Fibroblast of lung (primary cell): Measurements from ENCODE around the gene DNAJB1. TPM values are rescaled to one million over a fixed set of nuclear protein-coding genes. Genes with fewer than 3 reads are reported as not detected.

Source experiments
- DNase-seq, 2 donors: peaks; one replicate each; pipeline versions ENCODE4 v3.0.0 to v3.0.0-alpha.2; 2010; ENCODE audit warnings: low read depth in 2 of 2
- H2AFZ ChIP-seq: 2 replicates; pipeline ENCODE4 v1.5.1; 2012; ENCODE audit warnings: low read length, control low read depth, inconsistent platforms
- H3K27ac ChIP-seq: 2 replicates; pipeline ENCODE4 v1.5.1; 2011; ENCODE audit warnings: low read length, control low read depth; ENCODE audit not compliant: insufficient read depth
- H3K27me3 ChIP-seq: 2 replicates; pipeline ENCODE4 v1.5.1; 2011; ENCODE audit warnings: mild to moderate bottlenecking, low read length; ENCODE audit not compliant: control insufficient read depth, insufficient read depth
- H3K36me3 ChIP-seq: 2 replicates; pipeline ENCODE4 v1.5.1; 2011; ENCODE audit warnings: low read length; ENCODE audit not compliant: control insufficient read depth, insufficient read depth
- H3K4me1 ChIP-seq: 2 replicates; pipeline ENCODE4 v1.5.1; 2011; ENCODE audit warnings: low read length; ENCODE audit not compliant: control insufficient read depth, insufficient read depth; ENCODE audit errors: extremely low read depth
- H3K4me2 ChIP-seq: 2 replicates; pipeline ENCODE4 v1.5.1; 2011; ENCODE audit warnings: low read length, control low read depth; ENCODE audit not compliant: insufficient read depth; ENCODE audit errors: extremely low read depth
- H3K4me3 ChIP-seq, 4 experiments: fragments of 200-600 bp in 1 of 4; sonication (generic) in 1 of 4; replicated peaks in 1 of 4; 2 replicates each; pipeline ENCODE4 v1.5.1; 2011 to 2016; ENCODE audit warnings: low read length in 4 of 4, low read depth in 3 of 4, mild to moderate bottlenecking in 3 of 4, control low read depth in 2 of 4, inconsistent platforms in 1 of 4, mixed read lengths in 1 of 4; ENCODE audit not compliant: insufficient read depth in 1 of 4; ENCODE audit errors: control extremely low read depth in 1 of 4
- H3K79me2 ChIP-seq: 2 replicates; pipeline ENCODE4 v1.5.1; 2012; ENCODE audit warnings: mild to moderate bottlenecking, low read length, inconsistent platforms; ENCODE audit not compliant: control insufficient read depth, insufficient read depth
- H3K9ac ChIP-seq: 2 replicates; pipeline ENCODE4 v1.5.1; 2011; ENCODE audit warnings: mild to moderate bottlenecking, low read length, control low read depth; ENCODE audit not compliant: insufficient read depth
- H3K9me3 ChIP-seq: 2 replicates; pipeline ENCODE4 v1.5.1; 2012; ENCODE audit warnings: low read depth, low read length; ENCODE audit not compliant: control insufficient read depth, insufficient read depth
- H4K20me1 ChIP-seq: 2 replicates; pipeline ENCODE4 v1.5.1; 2011; ENCODE audit warnings: low read length; ENCODE audit not compliant: control insufficient read depth, insufficient read depth; ENCODE audit errors: extremely low read depth
- EZH2 ChIP-seq: IDR thresholded peaks from 2 replicates; pipeline ENCODE4 v1.5.1; 2012; ENCODE audit warnings: low read length, control low read depth, mild to moderate bottlenecking; ENCODE audit errors: missing control alignments
- polyA plus RNA-seq, 2 donors: library from polyadenylated mRNA; depleted of rRNA in 1 of 2; stranded (reverse) in 1 of 2; unstranded in 1 of 2; fragments of >200 nt; gene quantifications; 2 replicates each; pipeline ENCODE4 v1.2.1, GENCODE V29; 2011 to 2012; ENCODE audit warnings: missing spikeins in 1 of 2
- total RNA-seq: library from RNA; depleted of rRNA; stranded (reverse); fragments of >200 nt; gene quantifications from 2 replicates; pipeline ENCODE4 v1.2.1, GENCODE V29; 2014
- TF ChIP-seq, protein P1 (sequence below), 2 donors: IDR thresholded peaks in 1 of 2; conservative IDR thresholded peaks in 1 of 2; 1 replicate in 1 of 2; 2 replicates in 1 of 2; pipeline ENCODE4 v1.5.1; 2011 to 2012; ENCODE audit warnings: low read length in 2 of 2, control low read depth in 1 of 2, inconsistent platforms in 1 of 2, low read depth in 1 of 2, mild to moderate bottlenecking in 1 of 2

DNAJB1 gene
- total and polyA plus RNA-seq, 2 donors (not counting 1 experiment from before 2014, with no cell fraction given): 87.3 to 87.7 TPM

- Histone ChIP-seq H3K79me2 (no peaks in the 10 kb centered on the region), H3K4me3 (no peak overlapping the region), H3K4me1 (peaks cover 19% of the 10 kb centered on the region), H2AFZ (no peak overlapping the region), H3K4me2 (no peak overlapping the region), H3K9ac (no peak overlapping the region), H3K27me3 (no peaks in the 10 kb centered on the region), H4K20me1 (no peaks in the 10 kb centered on the region), H3K9me3 (no peaks in the 10 kb centered on the region), H3K27ac (no peak overlapping the region), H3K36me3 (peaks cover 19% of the 10 kb centered on the region)
- no peak for DNase-seq
- TF ChIP-seq, protein P1, sequence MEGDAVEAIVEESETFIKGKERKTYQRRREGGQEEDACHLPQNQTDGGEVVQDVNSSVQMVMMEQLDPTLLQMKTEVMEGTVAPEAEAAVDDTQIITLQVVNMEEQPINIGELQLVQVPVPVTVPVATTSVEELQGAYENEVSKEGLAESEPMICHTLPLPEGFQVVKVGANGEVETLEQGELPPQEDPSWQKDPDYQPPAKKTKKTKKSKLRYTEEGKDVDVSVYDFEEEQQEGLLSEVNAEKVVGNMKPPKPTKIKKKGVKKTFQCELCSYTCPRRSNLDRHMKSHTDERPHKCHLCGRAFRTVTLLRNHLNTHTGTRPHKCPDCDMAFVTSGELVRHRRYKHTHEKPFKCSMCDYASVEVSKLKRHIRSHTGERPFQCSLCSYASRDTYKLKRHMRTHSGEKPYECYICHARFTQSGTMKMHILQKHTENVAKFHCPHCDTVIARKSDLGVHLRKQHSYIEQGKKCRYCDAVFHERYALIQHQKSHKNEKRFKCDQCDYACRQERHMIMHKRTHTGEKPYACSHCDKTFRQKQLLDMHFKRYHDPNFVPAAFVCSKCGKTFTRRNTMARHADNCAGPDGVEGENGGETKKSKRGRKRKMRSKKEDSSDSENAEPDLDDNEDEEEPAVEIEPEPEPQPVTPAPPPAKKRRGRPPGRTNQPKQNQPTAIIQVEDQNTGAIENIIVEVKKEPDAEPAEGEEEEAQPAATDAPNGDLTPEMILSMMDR (conservative IDR thresholded peaks at IDR 0.05 in 1 of 2, IDR thresholded peaks at IDR 0.05 in 1 of 2; ENCODE audit: low read depth in 1 of 2, low read length in 2 of 2): no peak
- no peak for TF ChIP-seq EZH2
These were observed 38.8 kb downstream of the DNAJB1 start for GRCh38 chr19:14479309-14479974.

DNA sequence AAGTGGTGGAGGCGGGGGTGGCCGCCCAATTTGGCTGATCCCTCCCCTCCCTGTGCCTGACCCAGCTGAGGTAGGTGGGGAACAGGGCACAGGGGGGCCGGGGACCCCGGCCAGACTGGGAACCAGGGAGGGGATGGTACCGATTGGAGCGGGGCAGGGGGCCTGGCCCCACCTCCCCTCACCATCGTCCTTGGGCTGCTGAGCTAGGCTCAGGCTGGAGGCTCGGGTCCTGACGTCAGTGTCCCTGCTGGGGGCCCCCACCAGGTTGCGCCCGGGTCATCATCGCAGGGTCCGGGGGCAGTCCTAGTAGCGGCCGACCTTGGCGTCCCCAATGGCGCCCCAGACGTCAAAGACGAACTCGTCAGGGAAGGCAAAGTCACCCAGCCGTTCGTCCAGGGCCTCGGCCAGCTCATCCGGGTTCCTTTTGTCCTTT is 40.1 kb downstream of the DNAJB1 start:
- Histone ChIP-seq H3K36me3 (peaks cover 21% of the 10 kb centered on the region), H3K4me2 (no peak overlapping the region)

GRCh38 chr19:14477418-14478112 is 40.6 kb downstream of the DNAJB1 start:
- Histone ChIP-seq H2AFZ (no peak overlapping the region), H3K27ac (no peak overlapping the region), H3K4me1 (peaks cover 19% of the 10 kb centered on the region), H3K9me3 (no peaks in the 10 kb centered on the region), H3K79me2 (no peaks in the 10 kb centered on the region), H3K4me2 (no peak overlapping the region), H3K9ac (no peak overlapping the region), H3K27me3 (no peaks in the 10 kb centered on the region), H4K20me1 (no peaks in the 10 kb centered on the region), H3K36me3 (peaks cover 22% of the 10 kb centered on the region), H3K4me3 (no peak overlapping the region)
- TF ChIP-seq, protein P1 (conservative IDR thresholded peaks at IDR 0.05 in 1 of 2, IDR thresholded peaks at IDR 0.05 in 1 of 2; ENCODE audit: low read depth in 1 of 2, low read length in 2 of 2): no peak
- no peak for TF ChIP-seq EZH2
- DNase-seq: peak; percentile 47 to 73

More for the DNA sequence above, 40.1 kb downstream of the DNAJB1 start:
- Histone ChIP-seq H3K4me1 (peaks cover 19% of the 10 kb centered on the region), H3K4me3 (no peak overlapping the region), H3K27ac (no peak overlapping the region), H4K20me1 (no peaks in the 10 kb centered on the region), H3K27me3 (no peaks in the 10 kb centered on the region), H3K9me3 (no peaks in the 10 kb centered on the region), H2AFZ (no peak overlapping the region), H3K9ac (no peak overlapping the region), H3K79me2 (no peaks in the 10 kb centered on the region)
- TF ChIP-seq EZH2: no peak
- TF ChIP-seq, protein P1 (conservative IDR thresholded peaks at IDR 0.05 in 1 of 2, IDR thresholded peaks at IDR 0.05 in 1 of 2; ENCODE audit: low read depth in 1 of 2, low read length in 2 of 2): no peak
- no peak for DNase-seq
